OCI-M1 (cell line): Measurements from ENCODE around the gene MPST.

Experiments used
- DNase-seq: peaks from one replicate; lab custom pipeline; 2025; lab: John Stamatoyannopoulos, UW

MPST gene

DNA sequence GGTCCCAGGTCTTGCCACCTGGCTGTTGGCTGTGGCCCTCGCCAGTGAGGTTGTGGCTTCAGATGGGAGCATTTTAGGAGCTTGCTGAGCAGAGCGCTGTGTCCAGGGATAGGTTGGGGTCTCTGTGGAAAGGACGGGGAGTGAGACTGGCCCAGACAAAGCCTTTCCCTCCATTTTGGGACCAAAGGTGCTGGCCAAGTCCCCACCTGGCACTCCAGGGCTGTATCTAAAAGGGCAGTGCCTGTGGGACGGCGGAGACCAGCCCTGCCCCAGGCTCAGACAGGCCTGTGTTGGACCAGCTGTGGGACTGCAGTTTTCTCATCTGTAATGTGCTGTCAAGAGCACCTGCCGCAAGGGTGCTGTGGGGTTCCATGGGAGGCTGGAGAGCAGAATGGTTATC, 27.0 kb downstream of the MPST start:
- no peak for DNase-seq

DNA sequence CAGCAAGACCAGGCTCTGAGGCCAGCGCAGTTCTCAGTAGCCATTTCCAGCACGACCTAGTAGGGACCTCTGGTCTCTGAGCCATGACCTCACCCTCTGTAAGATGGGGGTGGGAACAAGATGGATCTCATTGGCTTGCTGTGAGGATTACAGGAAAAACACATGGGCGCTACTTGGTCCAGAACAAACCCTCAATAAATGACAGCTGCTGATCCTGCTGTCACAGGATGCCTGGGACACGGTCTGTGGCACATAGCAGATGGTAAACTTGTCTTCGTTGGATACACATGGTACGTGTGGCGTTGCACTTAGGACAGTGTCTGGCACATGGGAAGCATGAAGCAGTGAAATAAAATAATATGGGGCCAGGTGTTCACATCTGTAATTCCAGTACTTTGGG, 27.5 kb downstream of the MPST start:
- no peak for DNase-seq

DNA sequence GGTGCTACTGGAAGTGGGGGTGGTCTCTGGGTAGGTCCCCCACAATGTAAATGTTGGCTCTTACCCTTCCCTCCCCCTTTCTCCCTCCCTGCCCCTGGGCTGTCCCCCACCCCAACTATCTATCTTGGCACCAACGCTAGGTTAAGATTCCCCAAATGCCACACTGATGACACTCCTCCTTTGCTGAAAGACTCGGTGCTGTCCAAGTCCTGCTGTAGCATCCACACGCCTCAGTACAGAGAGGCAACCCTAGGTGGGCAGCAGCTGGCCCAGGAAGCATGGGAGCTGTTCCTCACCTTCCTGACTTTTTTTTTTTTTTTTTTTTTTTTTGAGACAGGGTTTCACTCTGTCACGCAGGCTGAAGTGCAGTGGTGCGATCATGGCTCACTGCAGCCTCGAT, 28.6 kb downstream of the MPST start:
- no peak for DNase-seq

DNA sequence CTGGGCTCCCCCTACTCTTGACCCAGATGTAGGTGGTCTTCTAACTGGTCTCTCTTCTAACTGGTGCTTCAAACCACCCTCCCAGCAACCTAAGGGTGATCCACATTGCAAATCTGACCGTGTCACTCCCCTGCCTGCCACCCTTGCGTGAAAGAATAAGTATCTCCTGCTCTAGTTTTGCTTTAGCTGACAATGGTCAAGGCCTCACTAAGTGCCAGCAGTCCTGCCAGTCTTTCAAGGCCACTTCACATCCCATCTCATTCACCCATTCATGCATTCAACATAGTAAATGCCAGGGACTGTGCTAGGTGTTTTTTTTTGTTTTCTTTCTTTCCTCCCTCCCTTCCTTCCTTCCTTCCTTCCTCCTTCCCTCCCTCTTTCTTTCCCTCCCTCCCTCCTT, 29.7 kb downstream of the MPST start:
- DNase-seq, result no peak

DNA sequence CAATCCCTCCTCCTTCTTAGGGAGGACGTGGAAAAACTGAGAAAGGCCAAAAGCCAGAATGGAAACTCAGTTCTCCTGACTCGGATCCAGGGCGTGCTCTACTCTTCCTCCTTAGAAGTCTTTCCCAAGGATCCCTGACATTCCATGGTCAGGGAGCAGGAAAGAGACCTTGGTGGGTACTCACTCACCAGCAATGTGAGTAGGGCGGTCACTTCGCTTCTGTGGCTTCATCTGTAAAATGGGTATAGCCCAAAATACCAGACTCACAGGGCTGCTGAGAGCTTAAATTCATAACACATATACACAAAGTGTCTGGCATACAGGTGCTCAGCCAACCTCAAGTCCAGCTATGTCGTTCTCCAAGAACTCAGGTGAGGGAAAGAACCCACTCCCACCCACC, 31.4 kb downstream of the MPST start:
- DNase-seq, result no peak

DNA sequence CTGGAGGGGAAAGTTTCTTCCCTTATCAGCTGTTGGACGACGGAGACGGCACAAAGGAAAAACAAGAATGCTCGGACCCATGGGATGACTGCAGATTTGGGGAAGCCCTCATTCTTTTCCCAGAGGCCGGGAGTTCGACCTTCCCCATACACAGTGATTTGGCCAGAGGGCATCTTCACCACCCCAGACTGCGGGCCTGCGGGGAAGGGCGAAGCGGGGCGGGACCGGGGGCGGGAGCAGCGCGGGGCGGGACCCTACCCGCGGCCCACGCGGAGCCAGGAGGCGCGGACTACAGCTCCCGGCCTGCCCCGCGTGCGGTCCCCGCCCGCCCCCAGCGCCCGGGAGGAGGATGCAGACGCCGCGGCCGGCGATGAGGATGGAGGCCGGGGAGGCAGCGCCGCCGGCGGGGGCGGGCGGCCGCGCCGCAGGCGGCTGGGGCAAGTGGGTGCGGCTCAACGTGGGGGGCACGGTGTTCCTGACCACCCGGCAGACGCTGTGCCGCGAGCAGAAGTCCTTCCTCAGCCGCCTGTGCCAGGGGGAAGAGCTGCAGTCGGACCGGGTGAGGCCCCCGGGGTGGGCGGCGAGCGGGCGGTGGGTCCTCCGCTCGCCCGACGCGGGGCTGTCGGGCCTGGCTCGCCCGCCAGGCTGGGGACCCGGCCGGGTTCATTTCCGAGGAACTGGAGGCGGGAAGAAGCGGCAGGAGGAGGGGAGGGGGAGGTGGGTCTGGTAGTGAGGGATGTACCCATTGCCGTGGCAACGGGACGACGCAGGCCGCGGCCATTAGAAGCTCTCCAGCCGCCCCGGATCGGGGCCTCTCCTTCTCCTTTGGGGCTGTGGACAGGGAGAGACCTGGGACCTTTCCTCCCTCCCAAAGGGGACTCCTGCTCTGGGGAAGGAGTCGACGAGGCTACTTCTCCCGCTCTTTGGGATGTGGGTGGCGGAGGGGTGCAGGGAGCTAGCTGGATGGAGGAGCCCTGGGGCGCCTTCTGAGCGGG, 32.1 kb downstream of the MPST start, which contains the start of gene KCTD17:
KCTD17 (plus strand) TSS at position 352 of the 995 bp plus-strand sequence; CDS start at position 371, 19 bp downstream.
- DNase-seq, result peak; percentile 62

DNA sequence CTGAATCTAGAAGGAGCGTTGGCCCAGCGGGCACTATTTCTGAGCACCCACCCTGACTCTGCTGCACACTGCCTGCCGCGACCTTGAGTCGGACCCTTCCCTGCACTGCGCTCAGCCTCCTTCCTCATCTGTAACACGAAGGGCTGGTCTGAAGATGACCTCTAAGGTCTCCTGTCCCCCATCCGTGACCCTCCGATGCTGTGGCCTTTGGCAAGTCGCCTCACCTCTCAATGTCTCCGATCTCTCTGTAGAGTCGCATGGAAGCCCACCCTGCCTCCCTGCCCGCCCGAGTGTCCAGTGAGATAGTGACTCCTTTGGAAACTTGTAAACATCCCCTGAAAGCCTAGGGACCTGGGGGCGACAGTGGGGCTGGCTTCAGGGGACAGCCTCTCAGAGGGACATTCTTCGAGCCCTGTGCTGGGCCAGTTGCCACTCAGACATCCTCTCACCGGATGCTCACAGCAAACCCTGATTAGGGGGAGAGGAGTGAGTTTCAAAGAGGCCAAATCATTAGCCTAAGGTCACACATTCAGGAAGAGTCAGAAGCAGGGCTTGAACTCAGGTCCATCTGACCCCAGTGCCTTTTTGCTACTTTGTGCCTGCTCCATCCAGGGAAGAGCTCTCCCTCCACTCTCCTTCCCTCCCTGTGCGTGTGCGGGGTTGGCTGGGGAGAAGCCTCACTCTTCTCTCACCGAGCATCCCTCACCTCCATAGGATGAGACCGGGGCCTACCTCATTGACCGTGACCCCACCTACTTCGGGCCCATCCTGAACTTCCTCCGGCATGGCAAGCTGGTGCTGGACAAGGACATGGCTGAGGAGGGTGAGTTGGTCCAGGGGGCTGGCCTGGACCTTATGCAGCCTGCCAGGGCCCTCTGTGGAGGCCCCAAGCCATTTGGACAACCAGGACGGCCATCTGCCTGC, 33.1 kb downstream of the MPST start:
- no peak for DNase-seq

DNA sequence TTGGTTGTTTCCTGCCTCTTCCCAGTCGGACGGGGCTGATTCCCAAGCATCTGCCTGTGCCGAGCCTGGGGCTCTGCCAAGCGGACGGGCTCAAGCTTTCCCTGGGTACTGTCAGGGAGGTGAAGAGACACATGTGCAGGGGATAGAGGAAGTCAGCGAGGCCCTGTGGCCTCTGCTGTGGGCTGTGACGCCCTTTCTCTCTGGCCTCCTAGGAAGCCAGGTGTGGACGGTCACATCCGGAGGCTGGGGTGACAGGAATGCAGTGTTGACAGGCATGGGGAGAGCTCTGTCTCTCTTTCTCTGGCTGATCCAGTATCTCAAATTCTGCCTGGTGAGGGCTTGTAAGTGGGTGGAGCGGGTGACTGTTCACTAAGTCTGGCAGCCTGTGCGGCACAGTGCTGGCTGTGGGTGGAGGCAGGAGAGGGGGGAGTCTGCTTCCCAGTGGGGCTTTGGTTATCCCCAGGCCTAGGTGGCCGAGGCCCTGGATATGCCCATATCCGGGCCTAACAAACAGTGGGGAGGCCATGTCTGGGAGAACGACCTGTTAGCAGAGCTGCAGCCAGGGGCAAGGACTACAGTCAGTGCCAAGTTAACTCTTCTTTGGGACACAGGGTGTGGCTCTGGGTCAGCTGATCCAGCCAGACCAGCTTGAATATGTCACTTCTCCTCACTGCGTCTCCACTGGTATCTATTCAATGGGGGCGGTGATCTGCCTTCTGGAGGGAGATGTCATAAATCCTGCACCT, 33.9 kb downstream of the MPST start:
- DNase-seq, result no peak

DNA sequence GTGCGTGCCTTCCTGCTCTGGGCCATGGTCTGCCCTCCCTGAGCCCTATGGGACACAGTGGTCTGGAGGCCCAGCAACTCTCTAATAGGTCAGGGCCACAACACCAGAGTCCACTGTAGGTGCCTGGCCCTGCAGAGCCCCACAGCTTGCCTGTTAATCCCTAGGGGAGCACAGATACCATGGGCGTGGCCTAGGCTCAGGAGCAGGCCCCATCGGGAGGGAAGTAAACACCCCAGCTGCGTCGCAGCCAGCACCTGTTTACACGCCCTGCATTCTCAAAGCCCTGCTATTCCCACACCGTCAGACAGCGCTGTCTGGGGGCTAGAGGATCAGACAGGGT, 34.5 kb downstream of the MPST start:
- no peak for DNase-seq

DNA sequence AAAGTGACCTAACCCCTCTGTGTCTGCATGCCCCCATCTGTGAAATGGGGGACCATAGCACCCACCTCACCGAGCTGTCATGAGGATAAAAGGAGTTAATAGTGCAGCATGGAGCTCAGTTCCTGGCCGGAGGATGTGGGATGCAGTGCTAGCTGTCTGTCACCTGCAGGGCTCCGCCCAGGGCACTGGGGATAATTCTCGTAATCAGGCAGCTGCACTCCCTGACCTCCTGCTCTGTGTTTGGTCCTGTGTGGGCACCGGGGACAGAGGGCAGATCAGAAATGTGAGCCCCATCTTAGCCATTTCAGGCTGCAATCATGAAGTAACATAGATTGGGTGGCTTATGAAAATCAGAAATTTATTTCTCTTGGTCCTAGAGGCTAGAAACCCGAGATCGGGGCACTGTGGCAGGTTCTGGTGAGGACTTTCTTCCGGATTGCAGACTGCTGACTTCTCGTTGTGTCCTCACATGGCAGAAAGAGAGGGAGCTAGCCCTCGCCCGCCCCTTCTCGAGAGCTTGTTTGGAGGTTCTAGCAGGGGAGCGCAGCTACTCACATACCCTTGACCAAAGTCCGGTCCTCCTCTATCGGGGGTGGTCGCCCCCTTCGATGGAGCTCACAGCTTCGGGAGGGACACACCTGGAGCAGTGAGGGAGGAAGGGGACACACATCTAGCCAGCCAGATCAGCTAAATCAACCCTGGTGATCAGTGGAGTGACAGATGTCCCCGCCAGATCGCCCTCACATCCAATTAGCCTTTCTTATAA, 35.2 kb downstream of the MPST start:
- no peak for DNase-seq

DNA sequence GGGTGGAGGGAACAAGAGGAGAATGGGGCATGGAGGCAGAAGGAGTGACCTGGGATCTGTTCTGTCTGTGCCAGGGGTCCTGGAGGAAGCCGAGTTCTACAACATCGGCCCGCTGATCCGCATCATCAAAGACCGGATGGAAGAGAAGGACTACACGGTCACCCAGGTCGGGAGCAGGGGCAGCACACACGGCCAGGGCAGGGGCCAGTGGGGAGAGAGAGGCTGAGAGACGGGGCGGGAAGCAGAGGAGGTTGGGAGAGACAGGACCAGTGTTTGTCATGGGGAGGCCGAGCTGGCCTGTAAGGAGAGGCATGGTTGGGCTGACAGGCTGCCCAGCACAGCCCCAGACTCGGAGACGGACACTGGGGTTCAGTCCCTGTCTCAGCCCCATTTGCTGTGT, 36.7 kb downstream of the MPST start:
- no peak for DNase-seq

DNA sequence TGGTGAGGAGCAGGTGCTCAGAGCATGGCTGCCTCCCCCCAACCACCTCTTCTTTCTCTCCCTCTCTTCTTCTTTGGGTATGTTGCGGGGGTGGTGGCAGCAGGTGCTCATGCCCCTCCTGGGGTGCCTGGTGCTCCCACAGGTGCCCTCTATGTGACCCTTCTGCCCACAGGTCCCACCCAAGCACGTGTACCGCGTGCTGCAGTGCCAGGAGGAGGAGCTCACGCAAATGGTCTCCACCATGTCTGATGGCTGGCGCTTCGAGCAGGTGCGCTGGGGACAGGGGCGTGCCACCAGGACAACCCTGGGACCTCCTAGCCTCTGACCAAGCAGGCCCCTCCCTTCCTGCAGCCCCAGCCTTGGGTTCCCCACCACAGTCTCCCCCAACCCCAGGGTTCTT, 37.7 kb downstream of the MPST start:
- no peak for DNase-seq

DNA sequence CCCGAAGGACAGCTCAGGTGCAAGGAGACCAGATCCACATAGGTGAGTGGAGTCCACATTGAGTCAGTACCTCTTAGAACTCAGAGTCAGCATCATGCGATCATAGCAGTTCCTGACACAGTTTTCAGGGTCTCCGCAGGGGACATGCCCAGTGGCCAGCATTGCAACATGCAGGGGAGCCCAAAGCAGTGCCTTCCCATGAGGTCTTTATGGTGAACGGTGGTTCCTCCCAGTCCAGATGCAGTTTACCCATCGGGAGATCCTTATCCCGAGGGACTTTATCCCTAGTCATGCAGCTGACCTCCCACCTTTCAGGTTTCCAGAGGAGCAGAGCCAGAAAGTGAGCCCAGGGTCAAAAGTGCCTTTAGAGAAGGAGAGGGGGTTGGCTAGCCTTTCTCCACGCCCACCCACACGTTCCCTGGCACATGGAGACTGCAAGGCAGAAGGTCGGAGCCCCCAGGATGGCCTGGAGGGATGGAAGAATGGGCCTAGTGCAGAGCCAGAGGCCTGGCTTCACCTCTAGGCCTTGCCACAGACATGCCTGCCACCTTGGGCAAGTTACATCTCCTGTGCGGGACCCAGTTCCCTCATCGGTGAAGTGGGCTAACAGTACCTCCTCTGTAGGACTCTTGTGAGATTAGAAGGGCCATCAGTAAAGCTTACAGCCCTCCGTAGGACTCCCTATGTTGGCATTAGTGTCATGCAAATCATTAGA, 38.4 kb downstream of the MPST start:
- DNase-seq, result no peak

DNA sequence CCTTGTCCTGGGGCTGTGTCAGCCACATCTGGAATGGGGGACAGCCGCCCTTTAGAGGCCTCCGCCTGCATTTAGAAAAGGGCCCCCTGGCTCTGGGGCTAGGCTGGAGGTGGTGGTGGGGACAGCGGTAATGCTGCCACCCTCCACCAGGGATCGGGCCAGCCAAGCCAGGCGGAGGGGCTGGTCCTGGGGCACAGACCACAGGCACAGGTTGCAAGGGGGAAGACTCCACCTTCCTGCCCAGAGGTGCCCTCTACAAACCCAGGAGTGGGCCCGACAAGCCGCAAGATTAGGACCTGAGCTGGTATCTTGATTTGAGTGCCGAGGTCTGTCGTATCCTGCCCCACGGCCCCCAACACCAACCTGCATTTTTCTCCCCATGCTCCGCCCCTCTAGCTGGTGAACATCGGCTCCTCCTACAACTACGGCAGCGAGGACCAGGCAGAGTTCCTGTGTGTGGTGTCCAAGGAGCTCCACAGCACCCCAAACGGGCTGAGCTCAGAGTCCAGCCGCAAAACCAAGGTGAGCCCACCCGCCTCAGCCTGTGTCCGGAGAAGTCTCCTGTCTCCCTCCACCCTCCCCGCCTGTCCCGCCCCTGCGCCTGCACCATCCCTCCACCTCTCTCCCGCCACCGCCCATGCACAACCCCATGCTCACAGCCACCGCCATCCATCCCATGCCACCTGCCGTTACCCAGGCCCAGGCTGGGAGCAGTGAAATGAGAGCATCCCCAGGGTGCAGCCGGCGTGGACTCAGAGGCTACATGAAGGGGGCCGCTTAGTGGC, 39.6 kb downstream of the MPST start:
- DNase-seq, result no peak

DNA sequence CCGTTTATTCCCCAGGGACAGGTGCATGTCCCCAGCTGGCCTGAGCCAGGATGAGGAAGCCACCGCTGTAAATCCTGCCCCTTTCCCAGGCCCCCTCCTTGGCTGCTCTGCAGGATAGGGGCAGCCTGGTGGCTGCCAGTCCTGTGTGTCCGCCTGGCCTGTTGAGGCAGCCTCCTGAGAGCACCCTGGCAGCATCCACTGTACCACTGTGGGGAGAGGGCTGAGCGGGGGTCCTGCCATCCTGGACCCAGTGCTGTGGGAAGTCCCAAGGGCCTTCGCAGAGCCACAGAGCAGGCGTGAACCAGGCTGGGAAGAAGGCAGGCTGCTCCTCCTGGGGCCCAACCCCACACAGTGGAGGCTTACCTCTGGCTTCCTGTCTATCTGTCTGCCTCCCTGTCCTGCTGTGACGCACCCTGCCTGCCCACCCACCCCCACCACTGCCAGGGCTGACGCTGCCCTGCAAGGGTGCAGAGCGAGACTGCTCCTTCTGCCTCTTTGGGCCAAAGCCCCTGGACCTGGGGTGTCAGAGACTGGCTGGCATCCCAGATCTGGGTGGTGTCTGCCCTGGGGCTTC, 40.4 kb downstream of the MPST start:
- no peak for DNase-seq

DNA sequence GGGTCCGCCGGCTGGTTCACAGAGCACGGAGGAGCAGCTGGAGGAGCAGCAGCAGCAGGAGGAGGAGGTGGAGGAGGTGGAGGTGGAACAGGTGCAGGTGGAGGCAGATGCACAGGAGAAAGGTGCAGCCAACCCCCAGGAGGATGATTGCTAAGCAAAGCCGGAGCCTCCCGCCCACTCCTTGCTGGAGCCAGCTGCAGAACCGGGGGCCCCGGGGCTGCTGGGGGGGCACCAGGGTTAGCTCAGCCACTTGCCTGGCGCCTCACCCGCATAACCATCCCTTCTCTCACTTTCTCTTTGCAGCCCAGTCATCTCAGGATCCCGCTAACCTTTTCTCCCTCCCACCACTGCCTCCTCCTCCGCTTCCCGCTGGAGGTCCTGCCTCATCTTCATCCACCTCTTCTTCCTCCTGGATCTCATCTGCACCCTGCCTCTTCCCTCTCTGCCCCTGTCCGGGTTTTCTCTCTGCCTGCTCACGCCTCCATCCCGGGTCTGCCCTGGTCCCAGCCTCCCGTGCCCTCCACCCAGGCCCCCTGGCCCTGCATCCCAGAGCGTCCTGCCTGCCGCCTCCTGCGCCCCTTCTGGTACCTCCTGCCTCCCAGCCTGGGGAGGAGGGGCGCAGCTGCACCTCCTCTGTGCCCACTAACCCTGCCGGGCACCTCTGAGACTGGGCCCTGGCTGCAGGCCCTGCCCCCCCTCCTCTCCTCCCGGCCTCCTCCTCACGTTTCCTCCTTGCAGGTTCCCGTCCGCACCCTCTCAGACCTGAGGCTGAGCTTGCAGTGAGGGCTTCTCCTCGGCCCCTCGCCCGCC, 41.5 kb downstream of the MPST start:
- DNase-seq, result no peak

DNA sequence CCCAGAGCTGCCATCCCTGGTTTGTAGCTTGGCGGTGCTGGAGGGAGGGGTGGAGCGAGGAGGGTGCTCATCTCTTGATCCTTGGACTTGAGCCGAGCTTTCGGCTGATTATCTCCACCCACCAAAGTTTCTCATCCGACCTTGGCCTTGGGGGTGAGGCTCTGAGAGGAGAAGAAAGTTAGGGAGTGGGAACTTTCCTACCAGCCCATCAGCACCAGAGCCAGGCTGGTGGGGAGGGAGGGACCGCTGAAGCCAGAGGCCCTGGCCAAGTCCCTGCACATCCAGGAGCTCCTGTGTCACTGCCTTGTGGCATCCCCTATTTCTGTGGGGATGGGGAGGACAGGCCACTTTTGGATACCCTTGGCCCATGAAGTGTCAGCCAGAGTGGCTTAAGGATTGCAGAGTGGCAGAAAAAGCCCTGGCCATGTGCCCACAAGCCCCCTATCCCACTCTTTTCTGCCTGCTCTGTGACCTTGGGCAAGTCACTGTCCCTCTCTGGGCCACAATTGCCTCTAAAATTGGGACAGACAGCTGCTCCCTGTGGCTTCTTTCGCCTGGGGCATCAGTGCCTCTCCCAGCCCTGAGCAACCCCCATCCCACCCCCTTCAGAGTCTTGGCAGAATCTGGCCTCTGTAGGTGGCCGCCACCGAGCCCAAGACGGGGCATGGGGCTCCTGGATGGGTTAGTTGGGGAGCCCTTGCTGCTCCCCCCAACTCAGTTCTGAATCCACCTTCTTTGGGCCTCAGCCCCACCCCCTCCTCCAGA, 42.3 kb downstream of the MPST start:
- DNase-seq, result no peak

DNA sequence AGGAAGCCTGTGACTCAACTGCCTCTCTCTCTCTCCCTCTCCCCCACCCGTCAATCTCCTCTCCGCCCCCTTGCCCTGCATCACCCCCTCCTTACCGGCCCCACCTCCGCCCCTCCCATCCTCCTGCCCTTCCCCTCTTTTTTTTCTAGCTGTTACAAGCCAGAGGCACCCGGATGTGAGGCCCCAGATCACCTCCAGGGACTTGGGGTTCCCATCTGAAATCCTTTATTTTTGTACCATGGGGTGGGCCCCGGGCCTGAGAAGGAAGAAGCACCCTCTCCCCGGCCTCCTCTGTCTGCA, 42.8 kb downstream of the MPST start:
- no peak for DNase-seq
